Loucy (cell line): ENCODE results near the gene PRKCE.

Experiments
- H2AFZ ChIP-seq: fragments of 200-600 bp; sonication (generic); 2 replicates; pipeline ENCODE4 v1.6.0; 2016; ENCODE audit warnings: antibody characterized with exemption, mild to moderate bottlenecking, low read length, moderate library complexity
- H3F3A ChIP-seq: fragments of 200-600 bp; 2 replicates; pipeline ENCODE4 v1.6.0; 2016; ENCODE audit warnings: antibody characterized with exemption, low read depth, mild to moderate bottlenecking
- H3K27me3 ChIP-seq: fragments of 200-600 bp; sonication (generic); 2 replicates; pipeline ENCODE4 v1.6.1; 2014; ENCODE audit warnings: low read length, mild to moderate bottlenecking; ENCODE audit not compliant: insufficient read depth, poor library complexity, severe bottlenecking
- H3K36me3 ChIP-seq: fragments of 200-600 bp; sonication (generic); 2 replicates; pipeline ENCODE4 v1.6.1; 2016; ENCODE audit warnings: low read length; ENCODE audit not compliant: insufficient read depth
- H3K4me1 ChIP-seq: fragments of 200-600 bp; sonication (generic); 2 replicates; pipeline ENCODE4 v1.5.1; 2014; ENCODE audit warnings: low read length, mild to moderate bottlenecking; ENCODE audit not compliant: insufficient read depth, poor library complexity, severe bottlenecking
- H3K4me2 ChIP-seq: fragments of 200-600 bp; sonication (generic); 2 replicates; pipeline ENCODE4 v1.6.0; 2014; ENCODE audit warnings: antibody characterized with exemption, low read length, low read depth, mild to moderate bottlenecking; ENCODE audit not compliant: poor library complexity, severe bottlenecking
- H3K4me3 ChIP-seq: fragments of 200-600 bp; sonication (generic); 2 replicates; pipeline ENCODE4 v1.5.1; 2014; ENCODE audit warnings: low read length, mild to moderate bottlenecking, mixed read lengths; ENCODE audit not compliant: poor library complexity, severe bottlenecking
- H3K79me2 ChIP-seq: fragments of 200-600 bp; sonication (generic); 2 replicates; pipeline ENCODE4 v1.6.1; 2014; ENCODE audit warnings: low read length; ENCODE audit not compliant: insufficient read depth
- H3K9ac ChIP-seq: fragments of 200-600 bp; sonication (generic); 2 replicates; pipeline ENCODE4 v1.6.0; 2014; ENCODE audit warnings: mild to moderate bottlenecking, low read depth, low read length, moderate library complexity; ENCODE audit not compliant: poor library complexity, severe bottlenecking
- H3K9me2 ChIP-seq: fragments of 200-600 bp; sonication (generic); replicated peaks from 2 replicates; pipeline ENCODE4 v1.6.1; 2016; ENCODE audit warnings: low read depth, low read length, mixed read lengths
- H3K9me3 ChIP-seq: fragments of 200-600 bp; sonication (generic); 2 replicates; pipeline ENCODE4 v1.6.1; 2014; ENCODE audit warnings: mild to moderate bottlenecking, antibody characterized with exemption, low read length, low read depth; ENCODE audit not compliant: insufficient read depth
- H4K20me1 ChIP-seq: fragments of 200-600 bp; sonication (generic); 2 replicates; pipeline ENCODE4 v1.6.0; 2014; ENCODE audit warnings: antibody characterized with exemption, low read length, mild to moderate bottlenecking; ENCODE audit not compliant: insufficient read depth, poor library complexity, severe bottlenecking
- CTCF ChIP-seq: fragments of 200-600 bp; sonication (generic); conservative IDR thresholded peaks from 2 replicates; pipeline ENCODE4 v1.5.1; 2014; ENCODE audit warnings: mild to moderate bottlenecking, antibody characterized with exemption, low read length
- EZH2phosphoT487 ChIP-seq: fragments of 200-600 bp; IDR thresholded peaks from 2 replicates; pipeline ENCODE4 v1.6.1; 2018; ENCODE audit warnings: antibody characterized with exemption, mild to moderate bottlenecking, moderate library complexity, borderline replicate concordance

Gene PRKCE

DNA sequence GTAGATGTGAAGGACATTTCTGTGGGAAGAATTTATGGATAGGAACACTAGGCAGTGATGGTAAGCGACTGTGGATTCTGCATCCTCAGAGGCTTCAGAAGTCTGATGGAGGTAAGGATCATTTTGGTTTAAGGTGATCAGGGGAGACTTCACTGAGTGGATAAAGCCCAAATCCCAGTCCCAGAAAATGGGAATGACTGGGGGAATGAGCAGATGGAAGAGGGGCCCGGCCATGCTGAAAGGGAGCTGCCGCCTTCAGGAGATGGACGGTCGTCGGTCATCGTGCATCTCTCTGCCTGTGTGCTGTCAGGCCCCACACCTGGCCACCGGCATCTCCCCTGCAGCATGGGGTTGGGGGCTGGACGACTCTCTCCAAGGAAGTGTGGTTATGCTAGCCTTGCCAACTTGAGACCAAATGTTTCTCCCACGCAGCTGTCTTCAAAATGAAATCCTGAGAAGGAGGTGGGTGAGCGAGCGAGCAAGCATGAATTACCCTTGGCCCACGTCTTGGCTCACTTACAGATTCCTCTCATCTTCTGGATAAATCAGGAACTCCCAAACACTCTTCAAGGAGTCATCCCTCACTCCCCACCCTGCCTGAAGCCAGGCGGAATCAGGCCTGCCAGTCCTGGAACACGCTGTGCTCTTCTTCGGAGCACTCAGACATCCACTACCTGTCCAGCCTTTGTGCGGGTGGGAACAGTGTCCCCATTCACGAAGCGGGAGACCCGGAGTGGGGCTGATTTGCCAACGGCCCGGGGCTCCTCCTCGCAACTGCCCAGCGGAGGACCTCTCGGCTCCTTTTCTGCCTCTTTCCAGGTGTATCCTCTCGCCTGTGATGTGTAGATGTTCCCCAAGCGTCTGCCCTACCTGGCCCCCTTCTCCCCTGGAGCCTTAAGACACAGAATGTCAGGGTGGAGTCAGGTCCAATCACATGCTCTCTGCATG lies 85.6 kb downstream of the PRKCE start:
- Histone ChIP-seq H3K27me3 (no peaks in the 10 kb centered on the region), H3K79me2 (peaks cover 24% of the 10 kb centered on the region; the same call in 1 of the 2 replicates), H3K9ac (no peak overlapping the region), H3F3A (no peaks in the 10 kb centered on the region), H3K9me2 (no peaks in the 10 kb centered on the region), H3K4me2 (no peak overlapping the region), H2AFZ (no peak overlapping the region), H3K4me3 (no peak overlapping the region), H3K9me3 (no peaks in the 10 kb centered on the region), H3K4me1 (peaks cover 9% of the 10 kb centered on the region), H3K36me3 (no peaks in the 10 kb centered on the region; the same call in 1 of the 2 replicates), H4K20me1 (no peaks in the 10 kb centered on the region)
- no peak for TF ChIP-seq CTCF
- no peak for TF ChIP-seq EZH2phosphoT487

GRCh38 chr2:45739796-45740485 lies 88.5 kb downstream of the PRKCE start:
- no peaks in the 10 kb centered on the region for H3K9me2 ChIP-seq
- no peaks in the 10 kb centered on the region for H4K20me1 ChIP-seq
- peaks cover 15% of the 10 kb centered on the region; the same call in 1 of the 2 replicates for H3K79me2 ChIP-seq
- TF ChIP-seq CTCF (no peak), EZH2phosphoT487 (no peak)
- H2AFZ ChIP-seq = no peak overlapping the region
- no peak overlapping the region for H3K4me3 ChIP-seq
- no peaks in the 10 kb centered on the region for H3K9me3 ChIP-seq
- no peaks in the 10 kb centered on the region for H3K27me3 ChIP-seq
- no peaks in the 10 kb centered on the region for H3F3A ChIP-seq
- H3K36me3 ChIP-seq = no peaks in the 10 kb centered on the region; the same call in 1 of the 2 replicates
- peaks cover 9% of the 10 kb centered on the region for H3K4me1 ChIP-seq
- H3K4me2 ChIP-seq = no peak overlapping the region
- no peak overlapping the region for H3K9ac ChIP-seq

- Histone ChIP-seq H3K27me3 (no peaks in the 10 kb centered on the region), H3F3A (no peaks in the 10 kb centered on the region), H3K9ac (no peak overlapping the region), H3K4me1 (peaks cover 9% of the 10 kb centered on the region), H3K4me3 (no peak overlapping the region), H3K4me2 (no peak overlapping the region), H3K9me3 (no peaks in the 10 kb centered on the region), H2AFZ (no peak overlapping the region), H3K9me2 (no peaks in the 10 kb centered on the region), H3K79me2 (peaks cover 15% of the 10 kb centered on the region; the same call in 1 of the 2 replicates), H4K20me1 (no peaks in the 10 kb centered on the region), H3K36me3 (no peaks in the 10 kb centered on the region; the same call in 1 of the 2 replicates)
- TF ChIP-seq CTCF (no peak), EZH2phosphoT487 (no peak)
These were observed 89.8 kb downstream of the PRKCE start for GRCh38 chr2:45741161-45741850.
